ENCODE data around the gene MAN2A2. TPM values are rescaled to one million over a fixed set of nuclear protein-coding genes. Genes with fewer than 3 reads are reported as not detected.

The MAN2A2 gene
- total RNA-seq, 2 experiments from 2014 or later = 11.6 to 12.2 TPM

GRCh38 chr15:90857337-90857736 lies 45.8 kb upstream of the MAN2A2 start:
- no TSS peak for BruUV-seq (replicated peaks)
- Histone ChIP-seq H3K36me3 (ENCODE audit: insufficient read depth, low read length) (no peaks in the 10 kb centered on the region), H3K79me2 (ENCODE audit: insufficient read depth, low read depth, low read length) (no peaks in the 10 kb centered on the region), H3K4me3 (ENCODE audit: low read depth, low read length, poor library complexity, severe bottlenecking) (no peak overlapping the region), H3K4me1 (ENCODE audit: insufficient read depth, low read length, poor library complexity, severe bottlenecking) (peaks cover 52% of the 10 kb centered on the region), H2AFZ (ENCODE audit: low read length) (no peak overlapping the region), H3K9me3 (ENCODE audit: low read length) (no peaks in the 10 kb centered on the region), H3K9me2 (ENCODE audit: insufficient read depth, low read length) (no peaks in the 10 kb centered on the region), H3K27ac (ENCODE audit: low read depth, low read length, poor library complexity, severe bottlenecking) (no peak overlapping the region), H3K4me2 (ENCODE audit: low read length) (no peak overlapping the region), H4K20me1 (ENCODE audit: insufficient read depth, low read length) (no peaks in the 10 kb centered on the region)
- intact Hi-C loops (cut with micrococcal nuclease; ENCODE audit: unreplicated experiment) = no loop called here
- CTCF ChIA-PET (ENCODE audit: unreplicated experiment) = no interaction called here
- no peak for DNase-seq (ENCODE audit: low spot score)
- POLR2A ChIA-PET = no interaction called here
- TF ChIP-seq CTCF (conservative IDR thresholded peaks at IDR 0.05; ENCODE audit: low read length) = no peak
- no peak for TF ChIP-seq EZH2phosphoT487 (IDR thresholded peaks at IDR 0.05; ENCODE audit: borderline replicate concordance, low read depth, low read length)

GRCh38 chr15:90857883-90858443 lies 45.1 kb upstream of the MAN2A2 start:
- no peak overlapping the region for H3K4me2 ChIP-seq (ENCODE audit: low read length)
- no peaks in the 10 kb centered on the region for H3K9me2 ChIP-seq (ENCODE audit: insufficient read depth, low read length)
- POLR2A ChIA-PET = interaction anchor here (0.6 kb wide), 1 partner anchor 25 kb away, joined by 3 read pairs; no protein-coding TSS in a partner anchor
- no peak overlapping the region for H2AFZ ChIP-seq (ENCODE audit: low read length)
- no peak for DNase-seq (ENCODE audit: low spot score)
- H3K4me1 ChIP-seq (ENCODE audit: insufficient read depth, low read length, poor library complexity, severe bottlenecking) = peaks cover 45% of the 10 kb centered on the region
- no TSS peak for BruUV-seq (replicated peaks)
- TF ChIP-seq EZH2phosphoT487 (IDR thresholded peaks at IDR 0.05; ENCODE audit: borderline replicate concordance, low read depth, low read length) (no peak), CTCF (conservative IDR thresholded peaks at IDR 0.05; ENCODE audit: low read length) (no peak)
- H3K36me3 ChIP-seq (ENCODE audit: insufficient read depth, low read length) = no peaks in the 10 kb centered on the region
- no peaks in the 10 kb centered on the region for H4K20me1 ChIP-seq (ENCODE audit: insufficient read depth, low read length)
- intact Hi-C loops (cut with micrococcal nuclease; ENCODE audit: unreplicated experiment) = no loop called here
- H3K4me3 ChIP-seq (ENCODE audit: low read depth, low read length, poor library complexity, severe bottlenecking) = no peak overlapping the region
- H3K9me3 ChIP-seq (ENCODE audit: low read length) = no peaks in the 10 kb centered on the region
- no peaks in the 10 kb centered on the region for H3K79me2 ChIP-seq (ENCODE audit: insufficient read depth, low read depth, low read length)
- CTCF ChIA-PET (ENCODE audit: unreplicated experiment) = no interaction called here
- no peak overlapping the region for H3K27ac ChIP-seq (ENCODE audit: low read depth, low read length, poor library complexity, severe bottlenecking)

All from OCI-LY7 (cell line).